MG63 (cell line): Measurements from ENCODE around the gene CD300LG. TPM values are rescaled to one million over a fixed set of nuclear protein-coding genes. Genes with fewer than 3 reads are reported as not detected.

Experiments used
- DNase-seq: peaks from one replicate; pipeline ENCODE4 v3.0.0-alpha.2; 2020
- H3K27me3 ChIP-seq: fragments of 250-450 bp; sonication (Bioruptor Pico); 2 replicates; pipeline ENCODE4 v1.5.1; 2020; ENCODE audit warnings: mild to moderate bottlenecking, moderate library complexity
- H3K36me3 ChIP-seq: fragments of 250-450 bp; sonication (Bioruptor Pico); 2 replicates; pipeline ENCODE4 v1.5.1; 2020; ENCODE audit warnings: mild to moderate bottlenecking, moderate library complexity
- H3K4me3 ChIP-seq: fragments of 250-450 bp; sonication (Bioruptor Pico); 2 replicates; pipeline ENCODE4 v1.5.1; 2020; ENCODE audit warnings: mild to moderate bottlenecking, moderate library complexity
- H3K9me3 ChIP-seq: fragments of 250-450 bp; sonication (Bioruptor Pico); 2 replicates; pipeline ENCODE4 v1.5.1; 2020; ENCODE audit warnings: mild to moderate bottlenecking, moderate library complexity
- total RNA-seq: library from RNA; depleted of rRNA; stranded (reverse); fragments of >200 nt; shearing (Covaris generic); gene quantifications from 2 replicates; pipeline ENCODE4 v1.2.3, GENCODE V29; 2014; ENCODE audit warnings: low replicate concordance

CD300LG gene
- total RNA-seq, 1 experiment from 2014 or later: not detected

DNA sequence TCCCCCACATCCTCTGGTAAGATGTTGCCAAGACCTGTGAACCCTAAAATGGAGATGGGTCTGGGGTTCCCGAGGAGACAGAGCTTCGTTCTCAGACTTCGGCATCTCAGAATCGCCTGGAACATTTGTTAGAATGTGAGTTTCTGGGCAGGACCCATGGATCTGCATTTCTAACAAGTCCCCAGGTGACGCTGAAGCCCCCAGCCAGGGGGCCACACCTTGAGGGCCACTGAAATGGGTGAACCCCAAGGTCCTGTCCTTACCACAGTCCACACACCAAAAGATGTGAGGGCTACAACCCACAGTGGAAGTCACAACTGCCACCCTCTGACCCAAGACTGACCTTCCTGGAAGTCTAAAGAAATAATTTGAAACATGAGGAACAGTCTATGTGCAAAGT, 28.0 kb upstream of the CD300LG start:
- H3K4me3 ChIP-seq: no peak overlapping the region
- H3K36me3 ChIP-seq: peaks cover 34% of the 10 kb centered on the region
- no peaks in the 10 kb centered on the region for H3K9me3 ChIP-seq
- no peak for DNase-seq
- H3K27me3 ChIP-seq: no peaks in the 10 kb centered on the region

DNA sequence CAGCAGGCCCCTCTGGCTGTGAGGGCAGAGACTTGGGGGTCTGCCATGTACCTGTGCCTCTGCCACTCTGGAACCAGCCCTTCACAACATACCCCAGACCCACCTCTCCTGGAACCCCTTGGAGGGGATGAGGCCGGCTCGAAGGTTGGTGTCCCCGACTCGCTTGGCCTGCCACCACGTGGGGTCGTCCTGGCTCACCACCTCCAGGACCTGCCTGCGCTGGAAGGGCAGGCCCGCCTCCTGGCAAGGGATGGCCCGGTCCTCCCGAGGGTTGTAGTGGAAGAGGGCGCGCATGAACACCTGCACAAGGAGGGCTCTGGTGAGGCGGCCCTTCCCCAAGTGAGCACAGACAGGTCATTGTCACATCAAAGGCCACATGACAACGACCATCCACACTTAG, 26.2 kb upstream of the CD300LG start:
- no peaks in the 10 kb centered on the region for H3K9me3 ChIP-seq
- H3K4me3 ChIP-seq: no peak overlapping the region
- no peak for DNase-seq
- H3K27me3 ChIP-seq: no peaks in the 10 kb centered on the region
- peaks cover 38% of the 10 kb centered on the region for H3K36me3 ChIP-seq

DNA sequence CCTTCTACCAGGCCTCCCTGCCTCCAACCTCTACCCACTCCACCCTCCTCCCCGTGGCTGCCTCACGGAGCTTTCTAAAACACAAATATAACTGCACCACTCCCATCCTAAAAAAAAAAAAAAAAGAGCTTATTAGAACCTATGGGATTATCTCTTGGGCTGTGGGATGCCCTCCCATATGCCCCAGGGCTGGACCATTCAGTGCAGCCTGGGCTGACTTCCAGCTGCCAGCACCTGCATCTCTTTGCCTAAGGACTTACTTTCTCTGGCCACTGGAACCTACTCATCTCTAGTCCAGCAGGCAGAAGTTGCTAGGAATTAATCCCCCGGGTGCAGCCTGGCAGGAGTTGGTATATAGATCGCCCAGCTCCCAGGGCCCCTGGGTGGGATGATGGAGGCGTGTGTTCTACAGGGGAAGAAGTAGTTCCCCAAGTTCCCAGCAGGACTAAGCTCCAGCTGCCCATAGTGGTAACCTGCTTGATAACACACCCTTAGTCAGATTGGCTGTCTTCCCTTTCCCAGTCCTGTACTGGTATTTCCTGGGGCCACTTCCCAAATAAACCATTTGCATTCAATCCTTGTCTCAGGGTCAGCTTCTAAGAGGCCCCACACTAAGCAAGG, 24.3 kb upstream of the CD300LG start:
- Histone ChIP-seq H3K9me3 (no peaks in the 10 kb centered on the region), H3K27me3 (no peaks in the 10 kb centered on the region), H3K36me3 (peaks cover 33% of the 10 kb centered on the region), H3K4me3 (no peak overlapping the region)
- no peak for DNase-seq

DNA sequence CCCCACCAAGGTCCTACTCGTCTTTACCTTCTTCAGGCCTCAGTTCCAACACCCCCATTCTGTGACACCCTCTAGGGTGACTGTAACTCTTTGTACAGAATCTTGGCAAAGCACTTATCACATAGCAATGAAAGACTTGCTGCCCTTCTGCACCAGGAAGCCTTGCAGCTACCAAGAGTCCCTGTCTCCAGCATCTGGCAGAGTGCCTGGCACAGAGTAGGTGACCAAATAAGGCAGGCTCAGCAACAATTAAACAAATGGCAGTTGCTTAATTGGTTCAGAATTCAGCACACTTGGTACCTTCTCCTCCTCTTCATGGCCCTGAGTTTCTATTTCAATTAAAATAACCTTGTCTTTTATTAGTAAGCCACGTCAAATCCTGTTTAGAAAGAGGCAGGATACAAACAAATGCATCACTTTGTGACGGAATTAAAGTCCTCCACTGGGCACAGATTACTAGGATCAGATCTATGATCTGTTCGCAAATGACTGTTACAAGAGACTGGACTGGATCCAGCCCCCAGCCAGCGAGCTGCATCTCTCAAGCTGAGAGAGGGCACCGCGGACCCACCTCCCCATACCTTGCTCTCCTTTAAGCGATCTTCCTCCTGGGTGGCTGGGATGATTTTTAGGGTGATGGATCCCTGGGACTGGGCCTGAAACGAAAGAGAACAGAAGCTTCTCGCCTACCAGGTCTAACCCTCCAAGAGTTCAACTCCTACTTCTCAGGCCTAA, 23.5 kb upstream of the CD300LG start:
- no peak for DNase-seq
- Histone ChIP-seq H3K36me3 (peaks cover 34% of the 10 kb centered on the region), H3K4me3 (no peak overlapping the region), H3K9me3 (no peaks in the 10 kb centered on the region), H3K27me3 (no peaks in the 10 kb centered on the region)

DNA sequence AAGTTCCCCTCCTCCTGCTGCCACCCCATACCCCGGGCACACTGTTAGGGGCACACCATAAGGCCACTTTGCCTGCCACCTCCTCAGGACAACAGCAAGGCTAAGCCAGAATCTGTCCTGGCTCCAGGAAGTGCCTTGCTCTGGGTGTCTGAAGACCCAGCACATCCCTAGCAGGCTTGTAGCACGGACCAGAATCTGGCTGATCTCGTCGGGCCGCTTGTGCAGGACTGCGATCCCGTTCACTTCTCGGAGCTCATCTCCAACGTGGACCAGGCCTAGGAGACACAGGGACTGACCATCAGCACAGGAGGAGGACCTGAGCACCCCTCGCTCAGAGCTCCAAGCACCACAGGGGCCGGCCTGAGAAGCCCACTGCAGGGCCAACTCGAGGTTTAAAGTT, 21.4 kb upstream of the CD300LG start:
- H3K9me3 ChIP-seq: no peaks in the 10 kb centered on the region
- H3K36me3 ChIP-seq: peaks cover 44% of the 10 kb centered on the region
- no peaks in the 10 kb centered on the region for H3K27me3 ChIP-seq
- DNase-seq: no peak
- H3K4me3 ChIP-seq: no peak overlapping the region

DNA sequence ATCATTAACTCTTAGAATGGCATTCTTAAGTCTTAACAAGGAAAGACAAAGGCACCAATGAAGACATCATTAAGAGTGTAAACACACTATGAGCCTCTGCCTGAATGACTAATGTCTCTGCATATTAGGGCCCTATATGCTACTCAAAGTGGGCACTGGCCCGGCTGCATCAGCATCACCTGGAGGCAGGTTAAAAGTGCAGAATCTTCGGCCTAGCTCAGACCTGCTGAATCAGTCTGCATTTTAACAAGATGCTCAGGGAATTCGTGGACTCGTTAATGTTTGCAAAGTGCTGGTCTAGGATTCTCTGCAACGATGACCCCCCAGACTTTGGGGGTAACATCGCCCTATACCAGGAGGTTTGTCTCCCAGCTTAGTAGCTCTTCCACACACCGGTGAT, 20.8 kb upstream of the CD300LG start:
- no peaks in the 10 kb centered on the region for H3K27me3 ChIP-seq
- H3K4me3 ChIP-seq: no peak overlapping the region
- no peaks in the 10 kb centered on the region for H3K9me3 ChIP-seq
- no peak for DNase-seq
- H3K36me3 ChIP-seq: peaks cover 47% of the 10 kb centered on the region

DNA sequence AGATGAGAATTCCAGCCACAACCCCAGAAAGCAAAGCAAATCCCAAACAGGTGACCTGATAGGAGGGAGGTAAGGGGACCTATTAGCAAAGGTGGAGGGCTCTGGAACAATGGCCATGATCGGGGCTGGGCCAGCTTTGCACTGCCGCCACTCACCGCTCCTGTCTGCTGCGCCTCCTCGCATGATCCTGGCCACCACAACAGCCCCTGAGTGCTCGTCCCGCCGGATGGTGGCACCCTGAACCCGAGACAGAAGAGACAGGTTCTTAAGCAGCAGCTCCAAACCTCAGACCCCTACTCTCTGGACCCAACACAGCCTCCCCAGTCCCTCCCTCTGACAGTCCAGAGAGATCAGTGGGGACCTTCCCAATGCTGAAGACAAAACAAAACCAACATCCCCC, 19.4 kb upstream of the CD300LG start:
- Histone ChIP-seq H3K4me3 (no peak overlapping the region), H3K36me3 (peaks cover 45% of the 10 kb centered on the region), H3K9me3 (no peaks in the 10 kb centered on the region), H3K27me3 (no peaks in the 10 kb centered on the region)
- DNase-seq: no peak

DNA sequence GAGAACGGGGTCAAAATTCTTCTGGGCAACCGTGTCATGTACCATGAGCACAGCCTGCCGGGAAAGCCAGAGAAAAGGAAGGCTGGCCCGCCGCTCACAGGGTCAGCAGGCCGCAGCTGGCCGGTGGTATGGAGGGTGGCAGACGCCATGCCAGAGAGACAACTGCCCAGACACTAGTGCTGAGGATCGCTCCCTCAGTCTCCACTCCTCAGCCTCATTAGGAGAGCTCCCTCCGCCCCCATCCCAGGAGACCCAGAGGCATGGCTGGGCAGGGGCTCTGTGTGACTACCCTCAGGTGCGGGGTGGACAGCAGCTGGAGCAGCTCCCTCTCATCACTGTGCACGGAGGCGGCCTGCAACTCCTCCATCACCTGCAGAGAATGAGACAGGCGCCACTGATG, 17.2 kb upstream of the CD300LG start:
- DNase-seq: no peak

DNA sequence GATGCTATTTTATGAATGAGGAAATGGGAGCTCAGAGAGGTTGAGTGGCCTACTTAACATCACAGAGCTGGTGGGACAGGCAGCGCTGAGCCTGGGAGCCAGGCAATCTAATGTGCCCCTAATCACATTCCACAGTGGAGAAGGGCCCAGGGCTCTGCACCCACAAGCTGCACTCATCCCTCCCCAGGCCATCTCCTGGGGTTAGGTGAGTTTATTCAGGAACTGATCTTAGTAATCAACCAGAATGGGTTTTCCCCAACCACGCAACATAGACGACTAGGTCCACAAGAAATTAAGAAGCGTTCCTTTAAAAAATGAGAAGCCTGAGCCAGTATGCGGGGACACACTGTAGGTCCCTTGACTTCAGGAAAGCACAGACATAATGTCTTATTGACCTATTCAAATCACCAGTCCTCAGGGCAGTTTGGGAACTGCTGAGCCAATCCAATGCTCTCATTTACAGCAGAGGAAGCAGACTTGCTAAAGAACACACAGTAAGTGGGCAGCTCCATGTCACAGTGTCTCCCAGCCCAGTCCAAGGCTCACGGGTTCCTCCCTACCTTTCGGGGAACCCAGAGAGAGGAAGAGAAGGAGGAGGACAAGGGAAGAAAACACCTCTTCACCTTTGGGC, 16.4 kb upstream of the CD300LG start:
- Histone ChIP-seq H3K4me3 (no peak overlapping the region), H3K9me3 (no peaks in the 10 kb centered on the region)

More for the DNA sequence above, 17.2 kb upstream of the CD300LG start:
- peaks cover 33% of the 10 kb centered on the region for H3K36me3 ChIP-seq
- peaks cover 4% of the 10 kb centered on the region; the same call in 1 of the 2 replicates for H3K27me3 ChIP-seq
- H3K9me3 ChIP-seq: no peaks in the 10 kb centered on the region
- no peak overlapping the region for H3K4me3 ChIP-seq

DNA sequence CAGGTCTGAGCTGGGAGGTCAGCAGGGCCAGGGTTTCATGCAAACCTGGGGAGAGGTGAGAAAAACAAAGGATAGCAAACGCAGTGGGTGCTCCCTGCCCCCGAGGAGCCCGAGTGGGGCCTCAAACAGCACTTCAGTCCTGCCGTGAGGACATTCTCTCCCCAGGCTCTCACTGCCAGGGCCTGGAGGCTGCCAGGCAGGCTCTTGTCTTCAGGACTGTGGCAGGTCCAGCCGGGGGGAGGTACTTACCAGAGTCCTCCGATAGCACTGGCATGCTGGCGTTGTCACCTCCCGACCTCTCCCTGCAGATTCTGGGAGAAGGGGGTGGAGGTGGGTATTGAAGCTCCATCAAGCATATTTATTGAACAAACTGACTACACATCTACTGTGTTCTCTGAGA, 15.3 kb upstream of the CD300LG start:
- H3K27me3 ChIP-seq: peaks cover 4% of the 10 kb centered on the region; the same call in 1 of the 2 replicates
- no peaks in the 10 kb centered on the region for H3K9me3 ChIP-seq
- no peak overlapping the region; the same call in 1 of the 2 replicates for H3K4me3 ChIP-seq
- H3K36me3 ChIP-seq: peaks cover 22% of the 10 kb centered on the region
- DNase-seq: no peak

More for the DNA sequence above, 16.4 kb upstream of the CD300LG start:
- Histone ChIP-seq H3K27me3 (peaks cover 4% of the 10 kb centered on the region; the same call in 1 of the 2 replicates), H3K36me3 (peaks cover 27% of the 10 kb centered on the region)
- no peak for DNase-seq

DNA sequence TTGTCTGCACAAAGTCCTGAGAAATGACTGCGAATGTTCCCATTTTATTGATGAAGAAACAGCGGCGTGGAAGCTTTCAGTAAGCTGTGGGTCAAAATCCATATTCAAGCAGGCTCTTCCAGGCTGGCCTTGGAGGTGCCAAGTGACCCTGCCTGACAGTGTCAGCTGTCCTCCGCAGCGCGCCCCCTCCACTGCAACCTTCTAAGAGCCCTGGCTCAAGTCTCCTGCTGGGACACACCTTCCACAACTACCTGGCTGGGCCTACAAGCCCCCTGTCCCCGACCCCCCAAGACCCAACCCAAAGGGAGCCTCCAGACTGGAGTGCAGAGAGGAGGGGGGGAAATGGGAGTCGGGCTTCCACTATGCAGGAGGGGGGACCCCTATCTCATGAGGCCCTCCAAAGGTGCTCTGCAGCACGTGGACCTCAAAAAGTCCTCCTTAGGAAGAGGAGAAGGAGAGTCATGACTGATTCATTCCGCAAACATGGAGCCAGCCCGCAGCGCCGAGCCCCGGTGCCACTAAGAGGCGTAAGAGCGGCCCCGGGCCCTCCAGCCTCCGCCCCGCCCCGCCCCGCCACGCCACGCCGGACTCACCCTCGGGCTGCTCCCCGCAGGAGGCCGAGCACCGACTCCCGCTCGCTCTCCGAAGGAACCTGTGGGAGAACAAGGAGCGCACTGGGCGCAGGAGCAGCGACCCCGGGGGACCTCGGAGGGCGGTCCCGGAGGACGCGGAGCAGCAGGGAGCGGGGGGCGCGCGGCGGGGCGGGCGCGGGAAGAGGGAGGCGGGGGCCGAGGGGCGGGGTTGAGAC, 14.6 kb upstream of the CD300LG start:
- peak overlapping the region; percentile 70 for H3K4me3 ChIP-seq
- no peaks in the 10 kb centered on the region for H3K9me3 ChIP-seq
- peak; percentile 83 for DNase-seq
- H3K27me3 ChIP-seq: peaks cover 6% of the 10 kb centered on the region
- H3K36me3 ChIP-seq: peaks cover 22% of the 10 kb centered on the region

DNA sequence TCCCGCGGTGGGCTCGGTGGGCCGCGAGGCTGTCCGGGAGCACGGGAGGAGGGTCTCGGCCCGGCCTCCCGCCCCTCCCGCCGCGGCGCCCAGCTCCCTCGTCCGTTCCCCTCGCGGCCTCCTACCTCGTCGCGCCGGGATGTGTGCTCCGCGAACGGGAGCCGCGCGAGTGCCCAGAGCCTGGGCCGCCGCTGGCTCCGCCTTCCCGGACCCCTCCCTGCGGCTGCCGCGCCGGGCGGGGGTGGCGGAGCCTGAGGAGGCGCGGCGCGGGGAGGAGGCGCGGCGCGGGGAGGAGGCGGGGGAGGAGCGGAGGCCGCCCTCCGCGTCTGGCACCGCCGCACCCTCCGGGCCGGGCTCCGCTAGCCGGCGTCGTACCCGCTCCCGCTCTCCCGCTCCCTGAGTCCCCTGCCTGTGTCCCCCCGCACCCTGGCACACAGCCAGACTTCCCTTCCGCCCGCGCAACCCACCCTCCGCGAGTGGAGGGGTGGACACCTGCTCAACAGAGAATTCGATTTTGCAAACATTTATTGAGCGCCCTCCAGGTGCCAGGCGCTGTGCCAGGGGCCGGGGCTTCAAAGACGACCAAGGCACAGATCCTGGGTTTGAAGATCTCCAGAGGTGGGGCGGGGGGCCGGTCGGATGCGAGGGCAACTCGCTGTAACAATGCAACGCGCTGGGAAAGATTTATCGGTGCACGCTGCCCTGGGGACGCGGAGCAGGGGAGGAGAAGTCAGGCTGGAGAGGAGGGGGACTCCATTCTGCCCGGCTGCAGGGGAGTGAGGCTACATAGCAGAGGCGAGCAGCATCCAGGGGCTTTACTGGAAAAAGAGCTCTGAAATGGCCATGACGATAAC, 13.8 kb upstream of the CD300LG start, which contains the start of gene MPP3:
Gene MPP3, minus strand, starts transcription at position 171 of the 854 bp plus-strand sequence. CDS start 1,240 bp downstream, outside the sequence.
- H3K27me3 ChIP-seq: peaks cover 14% of the 10 kb centered on the region
- H3K4me3 ChIP-seq: peak within 1 kb of the TSS; percentile 70
- no peaks in the 10 kb centered on the region for H3K9me3 ChIP-seq
- peak; percentile 82 for DNase-seq
- H3K36me3 ChIP-seq: peaks cover 22% of the 10 kb centered on the region

DNA sequence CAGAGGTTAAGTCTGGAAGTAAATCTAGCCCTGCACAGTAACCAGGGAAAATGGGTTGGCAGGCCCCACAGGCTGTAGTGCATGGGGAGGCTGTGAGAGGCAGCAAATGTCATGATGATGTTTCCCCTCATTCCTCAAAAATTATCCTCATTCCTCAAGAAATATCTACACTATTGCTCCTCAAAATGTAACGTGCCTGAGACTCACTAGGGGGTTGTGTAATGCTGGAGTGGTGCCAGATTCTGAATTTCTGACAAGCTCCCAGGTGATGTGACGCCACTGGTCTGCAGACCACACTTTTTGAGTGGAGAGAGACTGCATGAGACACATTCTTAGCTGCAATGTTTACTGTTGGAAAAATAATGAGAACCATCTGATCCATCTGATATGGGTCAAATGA, 12.9 kb upstream of the CD300LG start:
- Histone ChIP-seq H3K36me3 (peaks cover 16% of the 10 kb centered on the region), H3K4me3 (no peak overlapping the region), H3K9me3 (no peaks in the 10 kb centered on the region), H3K27me3 (peaks cover 21% of the 10 kb centered on the region)
- no peak for DNase-seq

DNA sequence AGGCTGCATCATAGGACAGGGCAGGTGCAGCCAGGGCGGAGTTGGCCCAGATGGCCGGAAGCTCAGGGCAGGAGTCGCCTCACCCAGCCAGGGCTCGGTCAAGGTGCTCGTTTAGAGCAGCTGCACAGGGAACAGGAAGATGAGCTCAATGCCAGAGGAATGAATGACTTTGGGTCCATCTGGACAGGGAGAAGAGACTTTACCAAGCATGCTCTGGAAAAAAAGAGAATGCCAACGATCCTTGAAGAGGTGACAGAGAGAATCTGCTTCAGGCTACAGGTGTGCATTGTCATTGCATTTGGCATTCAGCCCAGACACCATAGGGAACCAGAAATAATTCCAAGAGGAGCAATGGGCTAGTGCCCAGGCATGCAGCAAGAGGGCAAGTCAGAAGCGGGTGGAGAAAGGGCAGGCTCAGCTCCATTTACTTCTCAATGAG, 7.3 kb upstream of the CD300LG start:
- Histone ChIP-seq H3K27me3 (peaks cover 40% of the 10 kb centered on the region), H3K36me3 (no peaks in the 10 kb centered on the region), H3K4me3 (no peak overlapping the region), H3K9me3 (no peaks in the 10 kb centered on the region)
- no peak for DNase-seq

DNA sequence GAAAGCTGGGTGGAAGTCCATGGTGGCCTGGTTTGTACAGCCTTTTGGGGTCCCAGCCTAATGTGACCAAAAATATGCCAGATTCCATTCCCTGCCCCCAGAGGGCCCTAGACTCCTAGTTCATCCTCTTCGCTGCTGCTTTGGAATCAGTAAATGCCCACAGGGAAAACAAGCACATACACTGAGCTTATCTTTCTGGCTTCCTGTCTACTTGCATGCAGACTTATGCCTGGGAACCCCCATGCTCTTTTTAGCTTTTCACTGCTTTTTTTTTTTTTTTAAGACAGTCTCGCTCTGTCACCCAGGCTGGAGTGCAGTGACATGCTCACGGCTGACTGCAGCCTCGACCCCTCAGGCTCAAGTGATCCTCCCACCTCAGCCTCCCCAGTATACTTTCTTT, 6.2 kb upstream of the CD300LG start:
- DNase-seq: no peak
- H3K4me3 ChIP-seq: no peak overlapping the region
- no peaks in the 10 kb centered on the region for H3K36me3 ChIP-seq
- H3K27me3 ChIP-seq: peaks cover 40% of the 10 kb centered on the region
- H3K9me3 ChIP-seq: no peaks in the 10 kb centered on the region

DNA sequence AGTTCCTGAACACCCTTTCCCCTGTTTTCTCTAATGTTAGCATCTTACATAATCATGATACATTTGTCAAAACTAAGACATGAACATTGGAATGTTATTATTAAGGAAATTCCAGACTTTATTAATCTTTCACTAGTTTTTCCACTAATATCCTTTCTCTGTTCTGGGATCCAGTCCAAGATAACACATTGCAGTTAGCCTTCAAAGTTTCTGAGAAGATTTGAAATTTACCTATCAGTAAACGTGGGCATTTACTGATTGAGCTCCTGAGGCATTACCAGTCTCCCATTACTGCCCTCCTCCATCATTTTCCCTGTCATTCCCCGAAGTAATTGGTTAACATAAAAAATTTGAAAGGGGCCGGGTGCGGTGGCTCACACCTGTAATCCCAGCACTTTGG, 5.7 kb upstream of the CD300LG start:
- Histone ChIP-seq H3K27me3 (peaks cover 40% of the 10 kb centered on the region), H3K4me3 (no peak overlapping the region), H3K36me3 (no peaks in the 10 kb centered on the region), H3K9me3 (no peaks in the 10 kb centered on the region)
- no peak for DNase-seq
